A673 (cell line): ENCODE results near the gene CDC45.

Experiments
- CTCF ChIP-seq: fragments of 300-800, 200-600 bp; sonication (generic); conservative IDR thresholded peaks from 2 replicates; pipeline ENCODE4 v1.5.1; 2017; ENCODE audit warnings: low read depth, mild to moderate bottlenecking, antibody characterized with exemption, low read length, moderate library complexity, mixed read lengths
- EZH2 ChIP-seq: fragments of 200-600 bp; sonication (generic); IDR thresholded peaks from 2 replicates; pipeline ENCODE4 v1.6.1; 2017; ENCODE audit warnings: borderline replicate concordance, low read depth, mild to moderate bottlenecking, mixed read lengths, antibody characterized with exemption, low read length; ENCODE audit not compliant: poor library complexity, severe bottlenecking

- no peak for TF ChIP-seq CTCF
- TF ChIP-seq EZH2: no peak
Measured at GRCh38 chr22:19540394-19540793, 60.7 kb downstream of the CDC45 start.
